ENCODE results near the gene PRDM10.
"Not testable (repeated sequence)": the region's sequence is repeated elsewhere in the genome, so short reads cannot be mapped to it uniquely, and the experiment has no call there.

PRDM10 gene, protein sequence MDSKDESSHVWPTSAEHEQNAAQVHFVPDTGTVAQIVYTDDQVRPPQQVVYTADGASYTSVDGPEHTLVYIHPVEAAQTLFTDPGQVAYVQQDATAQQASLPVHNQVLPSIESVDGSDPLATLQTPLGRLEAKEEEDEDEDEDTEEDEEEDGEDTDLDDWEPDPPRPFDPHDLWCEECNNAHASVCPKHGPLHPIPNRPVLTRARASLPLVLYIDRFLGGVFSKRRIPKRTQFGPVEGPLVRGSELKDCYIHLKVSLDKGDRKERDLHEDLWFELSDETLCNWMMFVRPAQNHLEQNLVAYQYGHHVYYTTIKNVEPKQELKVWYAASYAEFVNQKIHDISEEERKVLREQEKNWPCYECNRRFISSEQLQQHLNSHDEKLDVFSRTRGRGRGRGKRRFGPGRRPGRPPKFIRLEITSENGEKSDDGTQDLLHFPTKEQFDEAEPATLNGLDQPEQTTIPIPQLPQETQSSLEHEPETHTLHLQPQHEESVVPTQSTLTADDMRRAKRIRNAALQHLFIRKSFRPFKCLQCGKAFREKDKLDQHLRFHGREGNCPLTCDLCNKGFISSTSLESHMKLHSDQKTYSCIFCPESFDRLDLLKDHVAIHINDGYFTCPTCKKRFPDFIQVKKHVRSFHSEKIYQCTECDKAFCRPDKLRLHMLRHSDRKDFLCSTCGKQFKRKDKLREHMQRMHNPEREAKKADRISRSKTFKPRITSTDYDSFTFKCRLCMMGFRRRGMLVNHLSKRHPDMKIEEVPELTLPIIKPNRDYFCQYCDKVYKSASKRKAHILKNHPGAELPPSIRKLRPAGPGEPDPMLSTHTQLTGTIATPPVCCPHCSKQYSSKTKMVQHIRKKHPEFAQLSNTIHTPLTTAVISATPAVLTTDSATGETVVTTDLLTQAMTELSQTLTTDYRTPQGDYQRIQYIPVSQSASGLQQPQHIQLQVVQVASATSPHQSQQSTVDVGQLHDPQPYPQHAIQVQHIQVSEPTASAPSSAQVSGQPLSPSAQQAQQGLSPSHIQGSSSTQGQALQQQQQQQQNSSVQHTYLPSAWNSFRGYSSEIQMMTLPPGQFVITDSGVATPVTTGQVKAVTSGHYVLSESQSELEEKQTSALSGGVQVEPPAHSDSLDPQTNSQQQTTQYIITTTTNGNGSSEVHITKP

DNA sequence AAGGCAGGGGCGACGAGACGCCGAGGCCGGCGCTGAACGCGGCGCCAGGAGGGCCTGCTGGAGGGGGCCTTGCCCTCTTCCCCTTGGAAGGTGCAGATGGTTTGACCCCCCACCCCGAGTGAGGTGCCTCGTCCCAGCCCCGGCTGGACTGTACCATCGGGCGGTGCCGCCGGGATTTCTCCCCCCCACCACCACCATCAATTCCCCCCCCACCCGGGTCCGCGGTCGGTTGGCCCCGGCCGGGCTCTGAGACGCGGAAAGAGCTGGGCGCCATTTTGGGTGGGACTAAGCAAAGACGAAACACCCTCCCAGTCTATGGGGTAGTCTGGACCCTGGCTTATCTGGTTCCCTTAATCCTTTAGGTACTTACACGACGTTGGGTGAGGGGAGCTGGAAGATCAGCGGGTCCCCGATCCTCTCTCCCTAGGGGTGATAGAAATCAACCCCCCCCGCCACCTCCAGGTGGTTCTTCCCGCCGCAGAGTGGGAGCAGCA lies at the start of gene PRDM10:
PRDM10 (minus strand) TSS at position 484 of the 494 bp plus-strand sequence. CDS start 41,871 bp downstream, outside the sequence.
- peak; percentile 91 for DNase-seq

DNA sequence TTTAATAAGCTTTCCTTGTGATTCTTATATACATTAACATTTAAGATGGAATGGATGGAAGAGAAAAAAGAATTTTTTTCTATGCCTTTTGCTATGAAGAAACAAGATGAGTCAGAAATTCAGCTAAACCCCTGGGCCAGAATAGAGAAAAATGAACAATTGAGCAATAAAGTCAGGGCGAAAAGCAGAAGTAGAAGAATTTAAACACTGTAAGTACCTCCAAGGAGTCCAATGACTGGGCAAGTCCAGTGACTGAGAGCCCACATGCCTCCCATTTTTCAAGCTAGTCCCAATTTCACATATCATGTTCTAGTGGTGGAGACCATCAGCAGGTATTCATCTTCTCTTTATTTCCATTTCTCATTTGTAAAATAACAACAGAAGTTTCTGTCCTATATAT lies 48.4 kb upstream of the PRDM10 start:
- no peak for DNase-seq

DNA sequence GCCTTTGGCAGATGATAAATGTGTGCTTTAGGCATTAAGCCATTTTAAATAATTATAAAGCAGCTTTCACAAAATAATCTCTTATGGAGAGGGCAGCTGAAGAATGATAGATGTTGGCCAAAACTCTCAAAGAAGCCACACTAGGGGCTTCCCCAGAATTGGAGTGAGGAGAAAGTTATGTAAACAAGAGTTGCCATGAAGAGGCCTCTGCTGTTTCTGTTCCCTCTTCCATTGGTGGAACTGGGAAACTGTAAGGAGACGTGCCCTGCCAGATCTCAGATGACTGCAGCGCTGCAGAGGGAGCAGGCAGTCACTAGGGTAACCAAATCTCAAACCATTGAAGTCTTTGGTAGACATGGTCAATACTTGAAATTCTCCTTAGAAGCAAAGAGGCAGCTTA lies 47.6 kb upstream of the PRDM10 start:
- no peak for DNase-seq

DNA sequence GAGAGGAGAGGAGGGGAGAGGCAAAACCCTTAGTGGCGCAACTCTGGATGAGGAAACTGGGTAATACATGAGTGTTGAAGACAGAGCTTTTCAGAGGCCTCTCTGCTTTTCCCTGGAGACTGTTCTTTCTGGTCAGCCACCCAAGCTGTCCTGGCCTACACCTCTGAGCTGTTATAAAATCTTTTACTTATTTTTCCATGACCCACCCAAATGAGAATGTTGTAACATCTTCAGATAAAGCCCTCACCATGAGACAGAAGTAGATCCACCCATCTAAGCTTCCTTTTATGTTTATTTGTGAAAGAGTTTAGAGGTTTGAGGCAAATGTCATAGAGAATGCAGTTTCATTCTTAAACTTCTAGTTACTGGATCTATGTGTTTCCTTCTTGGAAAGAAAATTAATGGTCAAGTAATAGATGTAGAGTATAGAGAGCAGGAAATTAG lies 46.7 kb upstream of the PRDM10 start:
- DNase-seq: no peak

DNA sequence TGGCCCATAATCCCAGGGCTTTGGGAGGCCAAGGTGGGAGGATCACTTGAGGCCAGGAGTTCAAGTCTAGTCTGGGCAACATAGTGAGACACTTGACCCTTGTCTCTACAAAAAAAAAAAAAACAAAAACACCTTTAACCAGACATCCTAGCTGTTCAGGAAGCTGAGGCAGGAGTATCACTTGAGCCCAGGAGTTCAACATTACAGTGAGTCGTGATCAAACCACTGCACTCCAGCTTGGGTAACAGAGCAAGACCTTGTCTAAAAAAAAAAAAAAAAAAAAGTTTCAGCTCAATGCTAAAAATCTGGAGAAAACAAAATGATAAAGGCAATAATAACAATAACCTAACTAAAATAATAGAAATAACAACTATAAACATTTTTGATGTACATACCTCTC lies 44.5 kb upstream of the PRDM10 start:
- no peak for DNase-seq

DNA sequence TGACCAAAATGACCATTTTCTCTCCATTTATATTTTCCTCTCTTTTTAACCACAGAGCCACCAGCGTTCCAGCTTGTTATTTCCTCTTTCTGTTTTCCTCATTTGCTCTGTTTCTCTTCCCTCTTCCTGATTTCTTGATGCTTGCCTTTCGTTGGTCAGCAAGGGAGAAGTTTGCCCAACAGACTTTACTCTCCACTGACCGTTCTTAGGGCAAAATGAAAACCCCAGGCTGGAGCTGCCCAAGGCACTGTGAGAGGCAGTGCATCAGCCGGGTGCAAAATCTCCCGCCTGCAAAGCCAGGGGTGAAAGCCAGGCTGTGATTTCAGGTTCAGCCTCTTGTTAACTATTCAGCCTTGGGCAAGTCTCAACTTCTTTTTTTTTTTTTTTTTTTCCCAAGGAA lies 40.9 kb upstream of the PRDM10 start:
- no peak for DNase-seq

DNA sequence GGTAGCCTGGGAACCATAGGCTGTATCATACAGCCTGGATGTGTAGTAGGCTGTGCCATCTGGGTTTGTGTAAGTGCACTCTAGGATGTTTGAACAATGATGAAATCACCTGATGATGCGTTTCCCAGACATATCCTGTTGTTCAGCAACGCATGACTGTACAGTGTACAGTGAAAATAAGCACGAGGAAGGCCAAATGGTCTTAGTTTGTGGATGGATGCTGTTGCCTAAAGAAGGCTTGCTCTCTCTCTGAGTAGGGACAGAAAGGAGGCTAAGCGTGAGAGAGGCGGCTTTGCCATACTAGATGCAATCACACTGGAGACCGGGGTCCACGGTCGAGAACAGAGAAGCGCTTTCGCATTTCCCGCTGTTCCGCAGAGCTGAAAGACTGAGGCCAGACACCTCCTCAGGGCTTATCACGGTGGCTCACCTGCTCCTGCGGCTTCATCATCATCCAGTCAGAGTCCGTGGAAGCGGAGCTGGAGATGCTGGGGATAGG lies 39.5 kb upstream of the PRDM10 start:
- DNase-seq: no peak

DNA sequence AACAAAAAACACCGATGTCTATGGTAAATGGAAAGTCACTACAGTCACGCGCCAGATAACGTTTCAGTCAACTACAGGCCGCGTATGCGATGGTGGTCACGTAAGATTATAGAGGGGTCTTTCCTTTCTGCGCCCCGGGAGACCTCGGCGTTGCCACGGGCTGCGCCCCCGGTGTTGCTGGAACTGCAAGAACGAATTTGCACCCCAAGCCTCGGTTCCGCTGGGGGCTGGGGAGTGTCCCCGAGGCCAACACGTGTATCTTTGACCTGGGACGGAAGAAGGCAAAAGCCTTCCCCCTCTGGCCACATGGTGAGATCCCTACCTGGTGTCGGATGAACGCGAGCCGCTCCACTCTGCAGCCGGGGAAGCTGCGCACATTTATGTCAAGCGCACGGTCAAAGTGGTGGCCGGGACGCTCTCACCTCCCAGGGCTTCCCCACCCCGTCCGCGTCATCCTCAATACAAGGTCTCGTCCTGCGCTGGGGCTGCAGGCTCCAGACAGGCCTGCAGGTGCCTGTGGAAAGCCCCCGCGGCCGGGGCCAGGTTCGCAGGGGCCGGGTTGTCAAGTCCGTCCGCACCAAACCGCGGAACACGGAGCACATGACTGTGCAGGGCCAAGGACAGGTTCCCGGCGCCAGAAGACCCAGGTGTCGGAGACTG lies 37.8 kb upstream of the PRDM10 start:
- no peak for DNase-seq

DNA sequence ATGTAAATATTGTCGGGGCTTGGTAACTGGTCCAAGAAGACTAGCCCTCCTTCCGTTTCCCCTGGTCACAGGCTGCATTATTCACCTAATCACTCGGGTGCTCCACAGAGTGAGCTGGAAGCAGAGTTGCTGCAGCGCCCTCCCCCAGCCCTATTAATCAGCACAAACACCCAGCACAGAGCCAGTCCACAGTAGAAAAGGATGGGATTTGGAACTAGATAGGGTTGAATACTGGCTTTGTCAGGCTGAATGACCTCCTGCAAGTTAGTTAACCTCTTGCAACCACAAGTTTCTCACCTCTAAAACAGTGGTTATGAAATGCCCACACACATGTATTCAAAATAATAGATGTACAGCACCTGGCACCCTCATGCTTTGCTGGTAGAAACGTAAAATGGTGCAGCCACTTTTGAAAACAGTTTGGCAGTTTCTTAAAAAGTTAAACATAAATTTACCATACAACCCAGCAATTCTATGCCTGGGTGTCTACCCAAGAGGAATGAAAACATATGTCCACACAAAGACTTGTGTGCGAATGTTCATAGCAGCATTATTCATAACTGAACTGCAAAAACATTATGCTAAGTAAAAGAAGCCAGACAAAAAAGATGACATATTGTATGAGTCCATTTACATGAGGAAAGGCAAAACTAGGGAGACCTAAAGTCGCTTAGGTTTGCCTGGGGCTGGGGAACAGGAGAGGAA lies 35.4 kb upstream of the PRDM10 start:
- no peak for DNase-seq

DNA sequence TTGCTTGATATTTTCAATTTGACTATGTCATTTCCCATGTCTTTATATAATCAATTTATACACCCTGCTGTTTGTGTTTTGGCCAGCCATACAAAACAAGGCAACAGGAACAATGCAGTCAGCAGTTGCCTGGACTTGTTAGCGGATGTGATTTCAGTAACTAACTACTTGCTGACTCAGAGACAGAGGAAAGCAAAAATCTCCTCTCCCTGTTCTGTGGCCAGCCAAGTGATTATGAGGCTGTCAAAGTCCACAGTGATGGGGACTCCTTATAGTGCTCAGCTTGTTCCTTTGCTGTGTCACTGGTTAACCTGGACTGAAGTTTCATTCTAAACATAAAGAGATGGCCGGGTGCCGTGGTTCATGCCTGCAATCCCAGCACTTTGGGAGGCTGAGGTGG lies 34.4 kb upstream of the PRDM10 start:
- no peak for DNase-seq

DNA sequence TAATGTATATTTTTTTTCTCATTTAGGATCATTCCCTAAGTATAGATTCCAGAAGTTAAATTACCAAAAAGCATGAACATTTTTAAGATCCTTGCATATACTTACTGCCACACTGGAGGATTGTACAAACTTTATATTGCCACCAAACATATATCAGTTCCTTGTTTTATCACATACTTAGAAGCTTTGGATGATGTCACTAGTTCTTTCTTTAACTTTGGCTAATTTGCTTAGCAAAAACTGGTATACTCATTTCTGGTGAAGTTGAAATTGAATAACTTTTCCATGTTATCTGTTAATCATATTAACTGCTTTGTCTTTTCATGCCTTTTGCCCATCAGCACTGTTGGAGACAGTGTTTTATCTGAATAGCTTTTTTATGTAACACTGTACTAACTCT lies 31.6 kb upstream of the PRDM10 start:
- no peak for DNase-seq

DNA sequence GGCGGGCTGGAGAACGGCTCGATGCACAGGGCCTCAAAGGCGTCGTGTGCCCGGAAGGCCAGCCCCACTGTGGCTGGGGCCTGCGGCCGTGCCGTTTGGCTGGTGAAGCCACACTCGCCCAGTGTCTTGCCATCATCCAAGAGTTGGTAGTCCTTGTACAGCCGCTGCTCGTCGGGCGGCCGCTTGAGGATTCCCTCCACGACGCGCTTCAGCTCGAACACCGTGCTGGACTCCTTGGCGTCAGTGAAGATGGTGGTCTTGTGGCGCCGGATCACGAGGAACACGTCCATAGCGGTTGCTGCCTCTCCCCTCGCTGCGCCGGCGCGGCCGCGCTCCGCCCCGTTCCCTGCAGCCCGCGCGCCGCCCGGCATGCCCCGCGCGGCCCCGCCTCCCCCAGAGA lies 30.3 kb upstream of the PRDM10 start:
- DNase-seq: no peak

DNA sequence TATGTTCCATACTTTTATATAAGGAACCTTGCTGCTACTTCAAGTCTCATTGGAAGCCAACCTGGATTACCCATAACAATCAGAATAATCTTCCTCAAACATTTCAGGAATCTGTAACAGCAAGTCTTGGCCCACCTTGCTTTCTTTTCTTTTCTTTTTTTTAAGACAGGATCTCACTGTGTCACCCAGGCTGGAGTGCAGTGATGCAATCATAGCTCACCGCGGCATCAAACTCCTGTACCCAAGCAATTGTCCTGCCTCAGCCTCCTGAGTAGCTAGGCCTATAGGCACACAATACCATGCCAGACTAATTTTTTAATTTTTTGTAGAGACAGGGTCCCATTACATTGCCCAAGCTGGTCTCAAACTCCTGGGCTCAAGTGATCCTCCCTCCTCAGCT lies 29.3 kb upstream of the PRDM10 start:
- no peak for DNase-seq

DNA sequence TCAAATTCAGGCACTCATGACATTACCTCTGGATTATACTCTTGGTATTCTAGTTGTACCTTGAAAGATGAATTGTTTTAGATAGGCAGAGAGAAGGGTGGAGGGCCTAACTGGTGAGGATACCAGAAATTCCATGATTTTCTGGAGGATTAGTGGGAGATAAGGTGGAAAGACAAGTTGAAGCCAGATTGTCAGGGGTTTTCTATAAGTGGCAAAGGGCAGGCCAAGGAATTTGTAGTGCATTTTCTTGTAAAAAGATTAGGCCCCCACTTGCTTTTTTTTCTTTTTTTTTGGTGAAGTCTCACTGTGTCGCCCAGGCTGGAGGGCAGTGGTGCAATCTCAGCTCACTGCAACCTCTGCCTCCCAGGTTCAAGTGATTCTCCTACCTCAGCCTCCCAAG lies 28.4 kb upstream of the PRDM10 start:
- no peak for DNase-seq

DNA sequence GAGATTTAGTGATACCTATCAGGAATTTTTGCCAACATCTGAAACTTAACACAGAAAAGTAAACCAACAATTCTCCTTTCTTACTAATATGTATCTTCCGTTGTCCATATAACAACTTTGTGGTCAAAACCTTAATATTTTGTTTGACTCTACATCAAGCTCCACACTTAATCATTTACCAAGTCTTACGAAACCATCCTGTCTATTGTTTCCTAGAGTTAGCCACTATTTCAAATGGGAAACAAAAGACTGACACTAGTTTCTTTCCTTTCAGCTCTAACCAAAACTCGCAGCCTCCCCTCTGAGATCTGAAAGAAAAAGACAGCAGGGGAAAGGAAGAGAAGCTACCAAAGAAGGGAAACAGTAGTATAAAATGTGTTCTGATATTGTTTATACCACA lies 26.5 kb upstream of the PRDM10 start:
- no peak for DNase-seq

DNA sequence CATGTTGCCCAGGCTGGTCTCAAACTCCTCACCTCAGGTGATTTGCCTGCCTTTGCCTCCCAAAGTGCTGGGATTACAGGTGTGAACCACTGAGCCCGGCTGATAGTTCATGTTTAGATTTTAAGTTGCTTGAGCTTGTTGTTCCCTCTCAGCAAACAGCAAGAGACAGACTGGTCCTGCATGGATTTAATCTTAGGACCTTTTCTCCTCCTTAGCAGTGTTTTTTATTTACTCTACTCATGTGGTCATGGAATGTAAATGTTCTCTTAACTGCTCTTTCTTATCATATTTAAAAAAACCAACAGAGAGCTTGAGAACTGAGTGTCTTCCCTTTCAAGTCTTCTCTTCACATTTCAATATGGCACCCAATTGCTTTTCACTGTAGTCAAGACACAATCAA lies 22.7 kb upstream of the PRDM10 start:
- no peak for DNase-seq

DNA sequence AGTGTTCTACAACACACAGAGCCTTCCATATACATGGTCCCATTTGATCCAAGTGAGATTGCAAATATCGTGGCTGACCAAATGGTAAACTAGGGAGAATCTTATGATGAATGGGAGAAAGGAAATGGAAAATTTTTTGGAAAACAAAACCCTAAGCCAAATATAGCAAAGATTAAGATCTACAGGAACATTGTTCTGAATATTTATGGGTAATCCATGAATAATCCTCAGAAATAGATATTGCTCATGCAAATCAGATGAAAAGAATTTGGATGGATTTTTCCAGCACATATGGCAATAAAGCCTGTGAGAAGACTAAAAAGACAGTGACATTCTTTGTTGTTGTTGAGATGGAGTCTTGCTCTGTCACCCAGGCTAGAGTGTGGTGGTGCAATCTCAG lies 21.7 kb upstream of the PRDM10 start:
- DNase-seq: no peak

DNA sequence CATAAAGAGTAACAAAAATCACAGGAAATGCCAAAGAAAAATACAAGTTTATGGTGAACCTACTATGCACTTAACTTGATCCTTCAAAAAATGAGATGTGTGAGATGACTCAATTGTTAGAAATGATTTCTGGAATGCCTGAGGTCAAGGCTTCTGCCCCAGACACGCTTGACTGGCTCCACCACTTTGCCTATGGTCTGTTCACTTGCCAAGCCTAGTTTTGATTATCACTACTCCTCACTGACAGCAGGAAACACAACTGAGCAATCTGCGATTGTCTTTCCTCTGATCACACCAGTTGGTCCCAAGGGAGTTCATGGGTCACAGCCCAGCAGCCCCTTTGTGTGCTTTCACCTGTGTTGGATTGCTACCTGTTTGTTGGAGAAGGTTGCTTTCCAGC lies 20.6 kb upstream of the PRDM10 start:
- DNase-seq: peak; percentile 5

DNA sequence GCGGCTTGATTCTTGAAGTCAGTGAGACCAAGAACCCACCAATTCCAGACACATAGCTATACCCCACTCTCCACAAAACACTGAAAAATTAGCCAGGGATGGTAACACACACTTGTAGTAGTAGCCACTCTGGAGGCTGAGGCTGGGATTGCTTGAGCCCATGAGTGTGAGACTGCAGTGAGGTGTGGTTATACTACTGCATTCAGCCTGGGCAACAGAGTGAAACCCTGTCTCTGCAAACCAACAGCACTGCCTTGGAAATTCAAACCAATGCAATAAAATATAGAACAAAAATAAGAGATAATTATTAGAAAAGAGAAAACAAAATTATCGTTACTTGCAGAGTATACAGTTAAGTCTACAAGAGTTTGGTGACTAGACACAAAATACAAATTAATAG lies 20.2 kb upstream of the PRDM10 start:
- DNase-seq: no peak

DNA sequence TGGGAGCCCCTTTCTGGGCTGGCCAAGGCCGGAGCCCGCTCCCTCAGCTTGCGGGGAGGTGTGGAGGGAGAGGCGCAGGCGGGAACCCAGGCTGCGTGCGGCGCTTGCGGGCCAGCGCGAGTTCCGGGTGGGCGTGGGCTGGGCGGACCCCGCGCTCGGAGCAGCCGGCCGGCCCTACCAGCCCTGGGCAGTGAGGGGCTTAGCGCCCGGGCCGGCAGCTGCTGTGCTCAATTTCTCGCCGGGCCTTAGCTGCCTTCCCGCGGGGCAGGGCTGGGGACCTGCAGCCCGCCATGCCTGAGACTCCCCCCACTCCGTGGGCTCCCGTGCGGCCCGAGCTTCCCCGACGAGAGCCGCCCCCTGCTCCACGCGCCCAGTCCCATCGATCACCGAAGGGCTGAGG lies 19.0 kb upstream of the PRDM10 start:
- DNase-seq: not testable (repeated sequence)

DNA sequence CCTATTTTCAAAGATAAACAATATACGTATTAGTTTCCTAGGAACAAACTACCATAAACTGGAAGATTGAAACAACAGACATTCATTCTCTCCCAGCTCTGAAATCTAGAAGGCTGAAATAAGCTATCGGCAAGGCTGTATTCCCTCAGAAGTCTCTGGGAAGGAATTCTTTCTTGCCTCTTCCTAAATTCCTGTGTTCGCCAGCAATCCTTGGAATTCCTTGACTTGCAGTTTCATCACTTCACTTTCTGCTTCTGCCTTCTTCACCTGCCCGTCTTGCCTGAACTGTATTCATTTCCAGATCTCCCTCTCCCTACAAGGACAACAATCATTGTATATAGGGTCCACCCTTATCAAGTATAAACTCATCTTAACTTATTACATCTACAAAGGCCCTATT lies 17.7 kb upstream of the PRDM10 start:
- no peak for DNase-seq

DNA sequence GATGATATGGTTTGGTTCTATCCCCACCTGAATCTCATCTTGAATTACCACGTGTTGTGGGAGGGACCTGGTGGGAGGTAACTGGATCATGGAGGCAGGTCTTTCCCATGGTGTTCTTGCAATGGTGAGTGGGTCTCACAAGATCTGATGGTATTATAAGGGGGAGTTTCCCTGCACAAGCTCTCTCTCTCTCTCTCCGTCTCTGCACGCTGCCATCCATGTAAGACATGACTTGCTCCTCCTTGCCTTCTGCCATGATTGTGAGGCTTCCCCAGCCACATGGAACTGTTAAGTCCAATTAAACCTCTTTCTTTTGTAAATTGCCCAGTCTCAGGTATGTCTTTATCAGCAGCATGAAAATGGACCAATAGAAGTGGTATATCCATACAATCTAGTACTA lies 13.2 kb upstream of the PRDM10 start:
- not testable (repeated sequence) for DNase-seq
